K562 (cell line): Measurements from ENCODE around the gene UNC119. TPM values are rescaled to one million over a fixed set of nuclear protein-coding genes. Genes with fewer than 3 reads are reported as not detected.

Experiments used
- ATAC-seq: fragments of 200-7000 bp; cut with Tn5 transposase; 3 replicates; pipeline ENCODE4 v1.9.1; 2020; ENCODE audit warnings: moderate library complexity
- BruUV-seq: library from RNA; stranded (reverse); fragments of 400-500 nt; replicated peaks from 2 replicates; lab custom pipeline; 2021; lab: Mats Ljungman, UMichigan
- CTCF ChIA-PET: fragments of 300-600 bp; formaldehyde crosslinking; extraction: SDS; loops from one replicate; lab custom pipeline; 2021; ENCODE audit warnings: low intra/inter-chr PET ratio; lab: Yijun Ruan, JAX
- POLR2A ChIA-PET: fragments of 300-600, 350-650 bp; sonication (Branson Sonifier 250); formaldehyde crosslinking; extraction: SDS; loops from one replicate; lab custom pipeline; 2021; ENCODE audit warnings: antibody characterized with exemption, inconsistent platforms; lab: Yijun Ruan, JAX
- DNase-seq, 4 experiments: peaks; one replicate each; pipeline versions ENCODE4 v3.0.0 to v3.0.0-alpha.2; 2011 to 2018; ENCODE audit warnings: low spot score in 3 of 4, mixed read lengths in 3 of 4; ENCODE audit errors: extremely low read depth in 1 of 4
- FAIRE-seq: peaks from 2 replicates; lab custom pipeline; 2011; peaks lifted over from hg19 to GRCh38; lab: Jason Lieb, UNC
- H2AFZ ChIP-seq: 2 replicates; pipeline ENCODE4 v1.6.0; 2011; ENCODE audit warnings: low read depth, low read length, control low read depth, inconsistent platforms
- H3K27ac ChIP-seq: fragments of 200-600 bp; 3 replicates; pipeline ENCODE4 v1.8.0; 2011; ENCODE audit warnings: low read depth, mild to moderate bottlenecking, control low read depth, inconsistent platforms, low read length, moderate library complexity, mixed read lengths; ENCODE audit errors: extremely low read depth
- H3K27me3 ChIP-seq, 2 experiments: fragments of 300-600 bp in 1 of 2; 2 replicates in 1 of 2; 3 replicates in 1 of 2; pipeline versions ENCODE4 v1.6.0 to v1.8.0; 2011; ENCODE audit warnings: inconsistent platforms in 2 of 2, low read length in 2 of 2, mild to moderate bottlenecking in 1 of 2, mixed read lengths in 1 of 2, moderate library complexity in 1 of 2; ENCODE audit not compliant: control insufficient read depth in 2 of 2, insufficient read depth in 2 of 2
- H3K36me3 ChIP-seq: fragments of 300-600 bp; 3 replicates; pipeline ENCODE4 v1.8.0; 2011; ENCODE audit warnings: mild to moderate bottlenecking, low read length, inconsistent platforms; ENCODE audit not compliant: control insufficient read depth, insufficient read depth
- H3K4me1 ChIP-seq, 2 experiments: fragments of 200-600 bp in 1 of 2; replicated peaks in 1 of 2; 2 replicates in 1 of 2; 3 replicates in 1 of 2; pipeline versions ENCODE4 v1.5.1 to v1.8.0; 2011; ENCODE audit warnings: inconsistent platforms in 2 of 2, low read length in 2 of 2, mild to moderate bottlenecking in 1 of 2, mixed read lengths in 1 of 2, moderate library complexity in 1 of 2; ENCODE audit not compliant: control insufficient read depth in 2 of 2, insufficient read depth in 2 of 2
- H3K4me2 ChIP-seq: 2 replicates; pipeline ENCODE4 v1.6.1; 2011; ENCODE audit warnings: low read length, control low read depth, inconsistent platforms, mixed read lengths; ENCODE audit not compliant: insufficient read depth
- H3K4me3 ChIP-seq: fragments of 200-600 bp; sonication (generic), shearing (Covaris generic); 2 replicates; pipeline ENCODE4 v1.5.1; 2016; ENCODE audit warnings: control low read depth, inconsistent platforms
- H3K79me2 ChIP-seq: fragments of 200-600 bp; 3 replicates; pipeline ENCODE4 v1.8.0; 2011; ENCODE audit warnings: low read length, inconsistent platforms; ENCODE audit not compliant: control insufficient read depth, insufficient read depth
- H3K9ac ChIP-seq, 2 experiments: 2 replicates each; pipeline versions ENCODE4 v1.6.0 to v1.6.1; 2011; ENCODE audit warnings: low read depth in 2 of 2, low read length in 2 of 2, control low read depth in 1 of 2, inconsistent platforms in 1 of 2, mild to moderate bottlenecking in 1 of 2, mixed read lengths in 1 of 2; ENCODE audit not compliant: insufficient read depth in 1 of 2
- H3K9me1 ChIP-seq: one replicate; pipeline ENCODE4 v1.6.0; 2011; ENCODE audit warnings: inconsistent platforms, mild to moderate bottlenecking, low read length, moderate library complexity; ENCODE audit not compliant: control insufficient read depth, insufficient read depth
- H3K9me3 ChIP-seq: replicated peaks from 2 replicates; pipeline ENCODE4 v1.5.1; 2011; ENCODE audit warnings: low read depth, low read length, inconsistent platforms; ENCODE audit not compliant: control insufficient read depth, insufficient read depth
- H4K20me1 ChIP-seq: replicated peaks from 2 replicates; pipeline ENCODE4 v1.6.1; 2011; ENCODE audit warnings: low read length, inconsistent platforms, mixed read lengths; ENCODE audit not compliant: control insufficient read depth, insufficient read depth
- CBX5 ChIP-seq: IDR thresholded peaks from 2 replicates; pipeline ENCODE4 v1.6.1; 2014; ENCODE audit warnings: low read depth, borderline replicate concordance
- CTBP1 ChIP-seq: fragments of 450-650 bp; IDR thresholded peaks from 2 replicates; pipeline ENCODE4 v1.6.1; 2016; ENCODE audit warnings: borderline replicate concordance
- HNRNPLL ChIP-seq: fragments of 200-400 bp; formaldehyde crosslinking; IDR thresholded peaks from 2 replicates; pipeline ENCODE4 v1.6.1; 2017; ENCODE audit warnings: low read length, low read depth, mild to moderate bottlenecking; ENCODE audit not compliant: poor library complexity, severe bottlenecking
- KDM1A ChIP-seq, 2 experiments: fragments of 450-650 bp; IDR thresholded peaks; 2 replicates each; pipeline ENCODE4 v1.6.1; 2016; ENCODE audit warnings: mild to moderate bottlenecking in 2 of 2
- PHF20 ChIP-seq: fragments of 450-650 bp; IDR thresholded peaks from 2 replicates; pipeline ENCODE4 v1.6.1; 2018; ENCODE audit not compliant: partially characterized antibody
- POLR2AphosphoS5 ChIP-seq: IDR thresholded peaks from 2 replicates; pipeline ENCODE4 v1.6.1; 2011; ENCODE audit warnings: mild to moderate bottlenecking, low read depth, low read length, moderate library complexity; ENCODE audit not compliant: control insufficient read depth, insufficient read depth
- RBM14 ChIP-seq: fragments of 200-400 bp; formaldehyde crosslinking; IDR thresholded peaks from 2 replicates; pipeline ENCODE4 v1.6.1; 2018; ENCODE audit warnings: low read depth, mild to moderate bottlenecking, low read length, moderate library complexity, borderline replicate concordance; ENCODE audit not compliant: insufficient read depth
- SMAD1 ChIP-seq: fragments of 150-350 bp; IDR thresholded peaks from 2 replicates; pipeline ENCODE4 v1.6.1; 2014; ENCODE audit warnings: low read length, low read depth; ENCODE audit not compliant: partially characterized antibody
- SMARCA4 ChIP-seq: fragments of 450-650 bp; IDR thresholded peaks from 2 replicates; pipeline ENCODE4 v1.6.1; 2016
- SPI1 ChIP-seq: IDR thresholded peaks from 2 replicates; pipeline ENCODE4 v1.6.1; 2011; ENCODE audit warnings: low read depth, low read length, control low read depth, borderline replicate concordance
- TCF3 ChIP-seq: sonication (generic); formaldehyde crosslinking; IDR thresholded peaks from 2 replicates; pipeline ENCODE4 v1.4.0; 2020; ENCODE audit warnings: mild to moderate bottlenecking, missing genetic modification reagents
- TEAD2 ChIP-seq: fragments of 450-650 bp; IDR thresholded peaks from 2 replicates; pipeline ENCODE4 v1.6.1; 2016; ENCODE audit warnings: missing genetic modification characterization, control low read depth, missing compliant biosample characterization
- U2AF2 ChIP-seq: fragments of 200-400 bp; formaldehyde crosslinking; optimal IDR thresholded peaks from 2 replicates; pipeline ENCODE3; 2017; ENCODE audit warnings: low read depth, mild to moderate bottlenecking, low read length
- ZC3H4 ChIP-seq: sonication (generic); formaldehyde crosslinking; IDR thresholded peaks from 2 replicates; pipeline ENCODE4 v1.9.0; 2021; ENCODE audit warnings: missing genetic modification reagents, borderline replicate concordance
- ZFP30 ChIP-seq: fragments of 250-450 bp; sonication (Bioruptor Pico); IDR thresholded peaks from 2 replicates; pipeline ENCODE4 v1.8.0; 2022; ENCODE audit warnings: moderate library complexity, mild to moderate bottlenecking, inconsistent platforms, borderline replicate concordance
- ZNF124 ChIP-seq: sonication (generic); formaldehyde crosslinking; IDR thresholded peaks from 2 replicates; pipeline ENCODE4 v1.8.1; 2022; ENCODE audit warnings: missing genetic modification reagents
- ZNF253 ChIP-seq: fragments of 250-450 bp; sonication (Bioruptor Pico); conservative IDR thresholded peaks from 2 replicates; pipeline ENCODE4 v1.6.1; 2021; ENCODE audit warnings: mild to moderate bottlenecking
- ZZZ3 ChIP-seq: fragments of 450-650 bp; IDR thresholded peaks from 2 replicates; pipeline ENCODE4 v1.6.1; 2016; ENCODE audit warnings: antibody characterized with exemption, mild to moderate bottlenecking, moderate library complexity
- WGBS: fragments of 100-300 bp; shearing (Covaris generic); methylation state at CpG from one replicate; pipeline ENCODE4 v1.1.6; 2016; ENCODE audit warnings: low coverage, mixed read lengths; ENCODE audit not compliant: insufficient coverage; ENCODE audit errors: missing lambda C conversion rate; 5-methylcytosine and 5-hydroxymethylcytosine counted together
- in situ Hi-C: fragments of 300-500 bp; cut with MboI; formaldehyde crosslinking; loops from 4 replicates; pipeline ENCODE4 v1.15.0; 2018; ENCODE audit warnings: inconsistent platforms, mixed read lengths
- intact Hi-C: fragments of 100-400 bp; cut with micrococcal nuclease; formaldehyde crosslinking; loops from 2 replicates; pipeline ENCODE4 v1.14.2; 2022
- polyA plus RNA-seq, 8 experiments: library from polyadenylated mRNA; depleted of rRNA in 4 of 8; stranded (reverse) in 5 of 8; unstranded in 3 of 8; fragments of >200 nt; fragmentation: Nextera tagmentation in 2 of 8; fragmentation: Illumina TruSeq in 1 of 8; extraction: Ambion mirVana in 2 of 8; extraction: Trizol in 1 of 8; gene quantifications; 2 replicates each; pipeline versions ENCODE4 v1.2.1 to v1.2.3, GENCODE V29; 2011 to 2014; ENCODE audit warnings: inconsistent platforms in 1 of 8, missing spikeins in 1 of 8
- total RNA-seq, 7 experiments: library from RNA; depleted of rRNA in 6 of 7; stranded (reverse); fragments of >200 nt in 6 of 7; fragmentation: Illumina TruSeq in 2 of 7; extraction: Trizol in 2 of 7; gene quantifications; 2 replicates each; pipeline versions ENCODE4 v1.2.1 to v1.2.3, GENCODE V29; 2011 to 2021; ENCODE audit warnings: low replicate concordance in 1 of 7
- TF ChIP-seq, protein P1 (sequence below): fragments of 250-450 bp; sonication (Bioruptor Pico); IDR thresholded peaks from 2 replicates; pipeline ENCODE4 v1.4.0; 2020
- TF ChIP-seq, protein P2 (sequence below): sonication (generic); formaldehyde crosslinking; IDR thresholded peaks from 2 replicates; pipeline ENCODE4 v1.8.0; 2022; ENCODE audit warnings: missing genetic modification reagents, mild to moderate bottlenecking, moderate library complexity, borderline replicate concordance

The UNC119 gene
- total and polyA plus RNA-seq, 9 of the 15 experiments (the other 6 are each of a cell fraction or from before 2014, with no cell fraction given) = 0.37 to 47.7 (median 16.3) TPM

DNA sequence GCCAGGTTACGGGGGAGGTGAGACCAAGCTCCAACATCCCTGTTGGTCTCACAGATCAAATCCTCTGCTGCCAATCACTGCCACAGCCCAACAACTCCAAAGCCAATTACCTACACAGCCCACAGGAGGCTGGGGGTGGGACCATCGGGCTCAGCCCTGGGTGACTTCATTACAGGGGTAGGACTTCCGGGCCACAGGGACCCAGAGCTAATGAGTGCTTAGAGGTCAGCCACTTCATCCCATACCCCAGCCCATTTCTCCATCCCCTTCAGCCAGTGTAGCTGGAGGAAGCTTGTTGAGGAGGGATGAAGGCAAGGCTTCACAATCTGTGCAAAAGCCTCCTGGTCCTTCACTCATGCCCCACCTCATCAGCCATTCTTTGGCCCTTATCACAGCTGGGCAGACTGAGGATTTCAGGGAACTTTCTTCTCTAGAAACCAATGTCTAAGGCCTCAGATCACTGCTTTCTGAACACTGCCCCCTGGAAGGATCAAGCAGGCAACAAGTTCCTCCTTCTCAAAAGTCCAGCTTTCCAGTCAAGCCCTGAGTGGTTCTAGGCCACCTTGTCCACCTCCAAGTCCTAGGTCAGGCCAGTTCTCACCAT is 40.5 kb downstream of the UNC119 start (continued):
- TF ChIP-seq TCF3 (peak; percentile 44; the same call in 1 of the 2 replicates), KDM1A (IDR thresholded peaks at IDR 0.05) (peak; percentile 42 to 68; a peak in 3 of 4 replicates), RBM14 (no peak), CTBP1 (peak; percentile 28; the same call in 1 of the 2 replicates), SMARCA4 (peak; percentile 72), U2AF2 (no peak), CBX5 (no peak)
- TF ChIP-seq, all 486 proteins: peak for 17

DNA sequence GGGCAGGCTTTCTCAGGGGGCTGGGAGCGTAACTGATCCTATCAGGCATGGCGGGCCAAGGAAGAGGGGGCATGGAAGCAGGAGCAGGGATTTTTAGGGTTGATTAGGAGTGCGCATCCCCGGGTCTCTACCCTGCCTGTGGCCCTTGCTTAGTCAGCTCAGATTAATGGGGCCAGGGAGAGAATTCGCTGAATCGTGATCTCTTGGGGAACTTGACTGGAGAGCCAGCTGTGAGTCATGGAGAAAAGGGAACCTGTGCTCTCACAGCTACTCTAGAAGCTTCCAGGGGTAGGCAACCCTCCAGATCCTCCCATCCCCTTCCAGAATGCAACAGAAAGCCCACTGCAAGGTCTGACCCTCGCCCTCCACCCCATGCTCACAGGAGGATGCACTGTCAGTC is 42.6 kb downstream of the UNC119 start:
- CTCF ChIA-PET = no interaction called here
- peaks cover 31 to 76% of the 10 kb centered on the region in 2 experiments for H3K27me3 ChIP-seq
- POLR2A ChIA-PET = interaction anchor here (2.3 kb wide), 1 partner anchor 11 kb away, joined by 7 read pairs; no protein-coding TSS in a partner anchor
- no peak for TF ChIP-seq HNRNPLL
- no peak for TF ChIP-seq ZZZ3
- TF ChIP-seq POLR2AphosphoS5 = no peak
- no peak for TF ChIP-seq ZNF253
- TF ChIP-seq, protein P1, sequence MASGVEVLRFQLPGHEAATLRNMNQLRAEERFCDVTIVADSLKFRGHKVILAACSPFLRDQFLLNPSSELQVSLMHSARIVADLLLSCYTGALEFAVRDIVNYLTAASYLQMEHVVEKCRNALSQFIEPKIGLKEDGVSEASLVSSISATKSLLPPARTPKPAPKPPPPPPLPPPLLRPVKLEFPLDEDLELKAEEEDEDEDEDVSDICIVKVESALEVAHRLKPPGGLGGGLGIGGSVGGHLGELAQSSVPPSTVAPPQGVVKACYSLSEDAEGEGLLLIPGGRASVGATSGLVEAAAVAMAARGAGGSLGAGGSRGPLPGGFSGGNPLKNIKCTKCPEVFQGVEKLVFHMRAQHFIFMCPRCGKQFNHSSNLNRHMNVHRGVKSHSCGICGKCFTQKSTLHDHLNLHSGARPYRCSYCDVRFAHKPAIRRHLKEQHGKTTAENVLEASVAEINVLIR = no peak
- no peak for TF ChIP-seq ZC3H4 (CRISPR knock-in tag)
- no peak for TF ChIP-seq SMAD1
- no peak for TF ChIP-seq PHF20
- no peak for TF ChIP-seq TEAD2 (tag)
- TF ChIP-seq SPI1 = no peak
- TF ChIP-seq, protein P2, sequence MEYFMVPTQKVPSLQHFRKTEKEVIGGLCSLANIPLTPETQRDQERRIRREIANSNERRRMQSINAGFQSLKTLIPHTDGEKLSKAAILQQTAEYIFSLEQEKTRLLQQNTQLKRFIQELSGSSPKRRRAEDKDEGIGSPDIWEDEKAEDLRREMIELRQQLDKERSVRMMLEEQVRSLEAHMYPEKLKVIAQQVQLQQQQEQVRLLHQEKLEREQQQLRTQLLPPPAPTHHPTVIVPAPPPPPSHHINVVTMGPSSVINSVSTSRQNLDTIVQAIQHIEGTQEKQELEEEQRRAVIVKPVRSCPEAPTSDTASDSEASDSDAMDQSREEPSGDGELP (CRISPR knock-in tag) = no peak
- no peak for TF ChIP-seq ZFP30 (CRISPR knock-in tag)
- no peak for TF ChIP-seq ZNF124

More for the DNA sequence above, 42.6 kb downstream of the UNC119 start:
- H3K9me1 ChIP-seq = no peaks in the 10 kb centered on the region
- H3K4me2 ChIP-seq = no peak overlapping the region
- ATAC-seq = no peak
- FAIRE-seq = no peak
- no peak for DNase-seq
- in situ Hi-C loops = no loop called here
- no peak overlapping the region for H3K4me3 ChIP-seq
- no peaks in the 10 kb centered on the region for H3K9me3 ChIP-seq
- H2AFZ ChIP-seq = no peak overlapping the region
- H3K27ac ChIP-seq = no peak overlapping the region
- H3K36me3 ChIP-seq = no peaks in the 10 kb centered on the region
- H3K9ac ChIP-seq = no peak overlapping the region
- no peaks in the 10 kb centered on the region for H3K79me2 ChIP-seq
- peaks cover 0 to 20% of the 10 kb centered on the region in 2 experiments; a peak in 2 of 5 replicates for H3K4me1 ChIP-seq
- WGBS = 0% methylated on average over 7 of the region's 7 CpGs
- intact Hi-C loops = loop anchor here (5.0 kb wide), 1 partner anchor 38 kb away; no protein-coding TSS in a partner anchor
- H4K20me1 ChIP-seq = peaks cover 15% of the 10 kb centered on the region
- no TSS peak for BruUV-seq
